Astrocyte (in vitro differentiated cells and primary cell): ENCODE results near the gene ROBO2. TPM values are rescaled to one million over a fixed set of nuclear protein-coding genes. Genes with fewer than 3 reads are reported as not detected.

Experiments
- DNase-seq: peaks from one replicate; pipeline ENCODE4 v3.0.0-alpha.2; 2010; ENCODE audit warnings: low read depth
- FAIRE-seq: peaks from 2 replicates; lab custom pipeline; 2011; peaks lifted over from hg19 to GRCh38; lab: Jason Lieb, UNC
- H2AFZ ChIP-seq: 2 replicates; pipeline ENCODE4 v1.6.0; 2012; ENCODE audit warnings: low read depth, low read length, inconsistent platforms
- H3K27ac ChIP-seq: 2 replicates; pipeline ENCODE4 v1.5.1; 2011; ENCODE audit warnings: low read depth, low read length, inconsistent platforms
- H3K27me3 ChIP-seq: 2 replicates; pipeline ENCODE4 v1.6.0; 2011; ENCODE audit warnings: low read length, inconsistent platforms; ENCODE audit not compliant: insufficient read depth
- H3K36me3 ChIP-seq: 2 replicates; pipeline ENCODE4 v1.5.1; 2011; ENCODE audit warnings: low read length, inconsistent platforms; ENCODE audit not compliant: insufficient read depth
- H3K4me1 ChIP-seq: 2 replicates; pipeline ENCODE4 v1.5.1; 2011; ENCODE audit warnings: low read length, inconsistent platforms; ENCODE audit not compliant: insufficient read depth
- H3K4me2 ChIP-seq: 2 replicates; pipeline ENCODE4 v1.6.0; 2012; ENCODE audit warnings: low read length, inconsistent platforms
- H3K4me3 ChIP-seq: 2 replicates; pipeline ENCODE4 v1.5.1; 2011; ENCODE audit warnings: low read depth, mild to moderate bottlenecking, low read length, inconsistent platforms; ENCODE audit not compliant: insufficient read depth
- H3K79me2 ChIP-seq: 2 replicates; pipeline ENCODE4 v1.6.0; 2012; ENCODE audit warnings: mild to moderate bottlenecking, low read length, inconsistent platforms; ENCODE audit not compliant: insufficient read depth
- H3K9ac ChIP-seq: 2 replicates; pipeline ENCODE4 v1.6.0; 2012; ENCODE audit warnings: mild to moderate bottlenecking, low read length, inconsistent platforms
- H3K9me3 ChIP-seq: 2 replicates; pipeline ENCODE4 v1.5.1; 2012; ENCODE audit warnings: low read depth, mild to moderate bottlenecking, low read length, inconsistent platforms; ENCODE audit not compliant: insufficient read depth
- H4K20me1 ChIP-seq: 2 replicates; pipeline ENCODE4 v1.6.0; 2012; ENCODE audit warnings: low read length, inconsistent platforms; ENCODE audit not compliant: insufficient read depth
- H3K27ac Mint-ChIP-seq: one replicate; pipeline ENCODE4 v1.8.0; 2021; ENCODE audit warnings: mild to moderate bottlenecking, mixed read lengths; ENCODE audit not compliant: unreplicated experiment
- H3K27me3 Mint-ChIP-seq: one replicate; pipeline ENCODE4 v1.8.0; 2021; ENCODE audit warnings: low read depth, mixed read lengths; ENCODE audit not compliant: unreplicated experiment
- H3K36me3 Mint-ChIP-seq: one replicate; pipeline ENCODE4 v1.8.0; 2021; ENCODE audit warnings: low read depth, mixed read lengths; ENCODE audit not compliant: unreplicated experiment
- H3K4me1 Mint-ChIP-seq: one replicate; pipeline ENCODE4 v1.8.0; 2021; ENCODE audit warnings: low read depth, mixed read lengths; ENCODE audit not compliant: unreplicated experiment
- H3K4me3 Mint-ChIP-seq: one replicate; pipeline ENCODE4 v1.8.0; 2021; ENCODE audit warnings: mild to moderate bottlenecking, moderate library complexity, mixed read lengths; ENCODE audit not compliant: unreplicated experiment
- H3K9me3 Mint-ChIP-seq: one replicate; pipeline ENCODE4 v1.8.0; 2021; ENCODE audit warnings: mild to moderate bottlenecking, mixed read lengths; ENCODE audit not compliant: unreplicated experiment
- CTCF ChIP-seq: IDR thresholded peaks from 2 replicates; pipeline ENCODE4 v1.5.1; 2011; ENCODE audit warnings: low read depth, mild to moderate bottlenecking, inconsistent platforms, low read length, moderate library complexity; ENCODE audit not compliant: insufficient read depth
- EZH2 ChIP-seq: IDR thresholded peaks from 2 replicates; pipeline ENCODE4 v1.6.1; 2012; ENCODE audit warnings: mild to moderate bottlenecking, low read length, inconsistent platforms; ENCODE audit not compliant: insufficient read depth
- total RNA-seq: library from RNA; stranded (reverse); gene quantifications from 2 replicates; pipeline ENCODE4 v1.2.1, GENCODE V29; 2021

The ROBO2 gene
- total RNA-seq, 1 donor from 2014 or later, result 1.4 TPM

DNA sequence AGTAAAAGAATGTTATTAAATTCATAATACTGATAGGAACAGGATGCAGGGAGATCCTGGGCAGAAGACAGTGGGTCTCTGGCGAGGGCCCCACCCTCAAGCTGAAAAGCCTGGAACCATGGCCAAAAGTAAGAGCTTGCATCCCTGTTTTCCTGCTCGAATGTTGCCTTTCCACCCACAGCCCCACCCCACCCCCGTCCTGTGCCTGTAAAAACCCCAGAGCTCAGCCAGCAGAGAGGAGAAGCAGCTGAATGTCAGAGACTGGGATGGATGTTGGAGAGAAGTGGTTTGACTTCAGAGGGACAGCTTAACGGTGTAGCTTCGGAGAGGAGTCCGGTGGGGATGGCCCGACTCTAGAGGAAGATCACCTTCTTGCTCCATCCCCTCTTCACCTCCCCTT, 207.9 kb downstream of the ROBO2 start:
- Histone ChIP-seq H3K27ac (no peak overlapping the region), H3K9ac (no peak overlapping the region), H3K9me3 (no peaks in the 10 kb centered on the region), H3K4me2 (no peak overlapping the region), H3K4me1 (no peaks in the 10 kb centered on the region), H3K27me3 (no peaks in the 10 kb centered on the region), H3K36me3 (no peaks in the 10 kb centered on the region), H4K20me1 (no peaks in the 10 kb centered on the region), H3K4me3 (no peak overlapping the region), H2AFZ (no peak overlapping the region), H3K79me2 (no peaks in the 10 kb centered on the region)
- DNase-seq (no peak), FAIRE-seq (no peak)
- no peak overlapping the region for H3K4me3 Mint-ChIP-seq
- H3K9me3 Mint-ChIP-seq, result no peaks in the 10 kb centered on the region
- H3K27ac Mint-ChIP-seq, result no peak overlapping the region
- TF ChIP-seq CTCF (no peak), EZH2 (no peak)
- peaks cover 4% of the 10 kb centered on the region for H3K4me1 Mint-ChIP-seq
- H3K36me3 Mint-ChIP-seq, result no peaks in the 10 kb centered on the region
- H3K27me3 Mint-ChIP-seq, result peaks cover 3% of the 10 kb centered on the region

- Histone ChIP-seq H3K4me3 (no peak overlapping the region), H3K27ac (no peak overlapping the region), H4K20me1 (no peaks in the 10 kb centered on the region), H3K9me3 (no peaks in the 10 kb centered on the region), H3K27me3 (no peaks in the 10 kb centered on the region), H3K79me2 (no peaks in the 10 kb centered on the region), H3K4me1 (no peaks in the 10 kb centered on the region), H3K4me2 (no peak overlapping the region), H2AFZ (no peak overlapping the region), H3K9ac (no peak overlapping the region), H3K36me3 (no peaks in the 10 kb centered on the region)
- FAIRE-seq (no peak), DNase-seq (no peak)
- Mint-ChIP-seq H3K4me1 (peaks cover 4% of the 10 kb centered on the region), H3K27ac (no peak overlapping the region), H3K9me3 (no peaks in the 10 kb centered on the region), H3K36me3 (no peaks in the 10 kb centered on the region), H3K27me3 (peaks cover 3% of the 10 kb centered on the region), H3K4me3 (no peak overlapping the region)
- no peak for TF ChIP-seq EZH2
- TF ChIP-seq CTCF, result no peak
Observed at GRCh38 chr3:77248420-77248819, 208.5 kb downstream of the ROBO2 start.

DNA sequence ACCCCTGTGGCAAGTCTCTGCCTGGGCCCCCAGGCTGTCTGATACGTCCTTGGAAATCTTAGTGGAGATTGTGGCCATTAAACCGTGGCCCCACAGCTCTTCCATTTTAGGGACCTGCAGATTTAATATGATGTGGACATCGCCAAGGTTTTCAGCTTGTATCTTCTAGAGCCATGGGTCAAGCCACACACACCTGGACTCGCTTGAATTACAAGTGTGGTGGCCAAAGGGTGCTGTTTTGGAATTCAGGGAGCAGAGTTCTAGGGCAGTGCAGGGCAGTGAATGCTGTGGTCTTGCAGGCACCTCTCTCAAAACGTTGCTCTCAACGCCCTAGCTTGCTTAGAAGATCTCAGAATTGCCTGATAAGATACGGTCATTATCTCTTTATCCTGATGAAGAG, 211.2 kb downstream of the ROBO2 start:
- peaks cover 4% of the 10 kb centered on the region for H3K4me1 Mint-ChIP-seq
- no peak overlapping the region for H3K4me2 ChIP-seq
- TF ChIP-seq CTCF, result no peak
- no peak for TF ChIP-seq EZH2
- no peaks in the 10 kb centered on the region for H3K9me3 Mint-ChIP-seq
- no peak overlapping the region for H3K4me3 Mint-ChIP-seq
- no peak overlapping the region for H3K4me3 ChIP-seq
- H3K9ac ChIP-seq, result no peak overlapping the region
- no peaks in the 10 kb centered on the region for H3K27me3 ChIP-seq
- H2AFZ ChIP-seq, result no peak overlapping the region
- no peak overlapping the region for H3K27ac Mint-ChIP-seq
- H3K36me3 Mint-ChIP-seq, result no peaks in the 10 kb centered on the region
- H3K36me3 ChIP-seq, result no peaks in the 10 kb centered on the region
- no peaks in the 10 kb centered on the region for H3K79me2 ChIP-seq
- no peaks in the 10 kb centered on the region for H4K20me1 ChIP-seq
- peaks cover 6% of the 10 kb centered on the region for H3K27me3 Mint-ChIP-seq
- no peaks in the 10 kb centered on the region for H3K9me3 ChIP-seq
- no peaks in the 10 kb centered on the region for H3K4me1 ChIP-seq
- DNase-seq, result no peak
- FAIRE-seq, result no peak
- no peak overlapping the region for H3K27ac ChIP-seq
